BLaER1 (cell line): ENCODE results near the gene AFF1.

Experiments used
- H3K27ac ChIP-seq: shearing (Covaris generic); formaldehyde crosslinking; 2 replicates; pipeline ENCODE4 v1.8.1; 2022
- H3K27me3 ChIP-seq: shearing (Covaris generic); formaldehyde crosslinking; 2 replicates; pipeline ENCODE4 v1.8.1; 2022
- H3K36me3 ChIP-seq: shearing (Covaris generic); formaldehyde crosslinking; 2 replicates; pipeline ENCODE4 v1.8.1; 2022
- H3K4me1 ChIP-seq: shearing (Covaris generic); formaldehyde crosslinking; 2 replicates; pipeline ENCODE4 v1.8.1; 2022
- H3K4me2 ChIP-seq: shearing (Covaris generic); formaldehyde crosslinking; 2 replicates; pipeline ENCODE4 v1.8.1; 2022
- H3K4me3 ChIP-seq: shearing (Covaris generic); formaldehyde crosslinking; 2 replicates; pipeline ENCODE4 v1.8.1; 2022
- H3K9ac ChIP-seq: shearing (Covaris generic); formaldehyde crosslinking; 2 replicates; pipeline ENCODE4 v1.8.1; 2022
- H3K9me3 ChIP-seq: shearing (Covaris generic); formaldehyde crosslinking; 2 replicates; pipeline ENCODE4 v1.8.1; 2022
- H4K20me1 ChIP-seq: shearing (Covaris generic); formaldehyde crosslinking; 2 replicates; pipeline ENCODE4 v1.8.1; 2022
- Cebpa-rat ChIP-seq: shearing (Covaris generic); IDR thresholded peaks from 2 replicates; pipeline ENCODE4 v1.8.1; 2022

The AFF1 gene

GRCh38 chr4:87116231-87116630 is 181.4 kb downstream of the AFF1 start:
- Histone ChIP-seq H3K27me3 (no peaks in the 10 kb centered on the region), H3K36me3 (peaks cover 100% of the 10 kb centered on the region), H3K4me2 (no peak overlapping the region), H3K9me3 (no peaks in the 10 kb centered on the region), H3K4me1 (peaks cover 37% of the 10 kb centered on the region), H3K9ac (no peak overlapping the region), H4K20me1 (peaks cover 75% of the 10 kb centered on the region), H3K27ac (no peak overlapping the region), H3K4me3 (no peak overlapping the region)
- no peak for TF ChIP-seq Cebpa-rat

GRCh38 chr4:87117051-87117731 is 182.4 kb downstream of the AFF1 start:
- Histone ChIP-seq H3K27ac (no peak overlapping the region), H3K36me3 (peaks cover 100% of the 10 kb centered on the region), H4K20me1 (peaks cover 85% of the 10 kb centered on the region)

GRCh38 chr4:87117732-87118075 is 182.9 kb downstream of the AFF1 start:
- H3K9me3 ChIP-seq, result no peaks in the 10 kb centered on the region
- H3K36me3 ChIP-seq, result peaks cover 99% of the 10 kb centered on the region
- no peak overlapping the region for H3K4me2 ChIP-seq
- no peak for TF ChIP-seq Cebpa-rat
- no peak overlapping the region for H3K9ac ChIP-seq
- H3K4me3 ChIP-seq, result no peak overlapping the region
- H3K27ac ChIP-seq, result no peak overlapping the region
- peaks cover 90% of the 10 kb centered on the region for H4K20me1 ChIP-seq
- H3K27me3 ChIP-seq, result no peaks in the 10 kb centered on the region
- H3K4me1 ChIP-seq, result peaks cover 51% of the 10 kb centered on the region

More at GRCh38 chr4:87117051-87117731, 182.4 kb downstream of the AFF1 start:
- peaks cover 46% of the 10 kb centered on the region for H3K4me1 ChIP-seq
- H3K9ac ChIP-seq, result no peak overlapping the region
- no peak overlapping the region for H3K4me3 ChIP-seq
- no peak overlapping the region for H3K4me2 ChIP-seq
- no peaks in the 10 kb centered on the region for H3K9me3 ChIP-seq
- TF ChIP-seq Cebpa-rat, result no peak
- H3K27me3 ChIP-seq, result no peaks in the 10 kb centered on the region

GRCh38 chr4:87118421-87118820 is 183.6 kb downstream of the AFF1 start:
- no peaks in the 10 kb centered on the region for H3K9me3 ChIP-seq
- no peak overlapping the region for H3K9ac ChIP-seq
- H3K4me3 ChIP-seq, result no peak overlapping the region
- no peaks in the 10 kb centered on the region for H3K27me3 ChIP-seq
- no peak overlapping the region for H3K27ac ChIP-seq
- TF ChIP-seq Cebpa-rat, result no peak
- H4K20me1 ChIP-seq, result peaks cover 91% of the 10 kb centered on the region
- peaks cover 99% of the 10 kb centered on the region for H3K36me3 ChIP-seq
- peaks cover 59% of the 10 kb centered on the region for H3K4me1 ChIP-seq
- H3K4me2 ChIP-seq, result peak overlapping the region; percentile 21; the same call in 1 of the 2 replicates

- peak overlapping the region; percentile 21; the same call in 1 of the 2 replicates for H3K4me2 ChIP-seq
- peaks cover 93% of the 10 kb centered on the region for H4K20me1 ChIP-seq
- no peak overlapping the region for H3K4me3 ChIP-seq
- no peak for TF ChIP-seq Cebpa-rat
- H3K27ac ChIP-seq, result no peak overlapping the region
- no peaks in the 10 kb centered on the region for H3K27me3 ChIP-seq
- H3K9me3 ChIP-seq, result no peaks in the 10 kb centered on the region
- H3K36me3 ChIP-seq, result peaks cover 99% of the 10 kb centered on the region
- H3K4me1 ChIP-seq, result peaks cover 59% of the 10 kb centered on the region
- H3K9ac ChIP-seq, result no peak overlapping the region
Observed at GRCh38 chr4:87118826-87119225, 184.0 kb downstream of the AFF1 start.

- Histone ChIP-seq H3K36me3 (peaks cover 99% of the 10 kb centered on the region), H4K20me1 (peaks cover 97% of the 10 kb centered on the region), H3K27ac (no peak overlapping the region), H3K27me3 (no peaks in the 10 kb centered on the region), H3K9me3 (no peaks in the 10 kb centered on the region), H3K4me3 (no peak overlapping the region), H3K4me1 (peaks cover 59% of the 10 kb centered on the region), H3K9ac (no peak overlapping the region), H3K4me2 (no peak overlapping the region)
- TF ChIP-seq Cebpa-rat, result no peak
Observed at GRCh38 chr4:87120010-87120409, 185.2 kb downstream of the AFF1 start.

- H4K20me1 ChIP-seq, result peaks cover 91% of the 10 kb centered on the region
- no peak overlapping the region for H3K9ac ChIP-seq
- peak overlapping the region; percentile 33; the same call in 1 of the 2 replicates for H3K27ac ChIP-seq
- H3K36me3 ChIP-seq, result peaks cover 99% of the 10 kb centered on the region
- H3K4me2 ChIP-seq, result peak overlapping the region; percentile 53
- H3K9me3 ChIP-seq, result no peaks in the 10 kb centered on the region
- H3K4me3 ChIP-seq, result no peak overlapping the region
- TF ChIP-seq Cebpa-rat, result no peak
- peaks cover 59% of the 10 kb centered on the region for H3K4me1 ChIP-seq
- no peaks in the 10 kb centered on the region for H3K27me3 ChIP-seq
Observed at GRCh38 chr4:87120411-87121162, 185.8 kb downstream of the AFF1 start.

GRCh38 chr4:87121341-87122065 is 186.7 kb downstream of the AFF1 start:
- H4K20me1 ChIP-seq, result peaks cover 84% of the 10 kb centered on the region
- H3K4me3 ChIP-seq, result no peak overlapping the region
- peak overlapping the region; percentile 53 for H3K4me2 ChIP-seq
- peaks cover 59% of the 10 kb centered on the region for H3K4me1 ChIP-seq
- H3K9me3 ChIP-seq, result no peaks in the 10 kb centered on the region
- no peak overlapping the region for H3K9ac ChIP-seq
- TF ChIP-seq Cebpa-rat, result no peak
- H3K36me3 ChIP-seq, result peaks cover 99% of the 10 kb centered on the region
- no peaks in the 10 kb centered on the region for H3K27me3 ChIP-seq
- H3K27ac ChIP-seq, result peak overlapping the region; percentile 33; the same call in 1 of the 2 replicates

- Histone ChIP-seq H3K36me3 (peaks cover 99% of the 10 kb centered on the region), H3K27ac (no peak overlapping the region), H3K27me3 (no peaks in the 10 kb centered on the region), H3K9ac (no peak overlapping the region), H3K4me2 (peak overlapping the region; percentile 53), H3K4me3 (no peak overlapping the region), H3K4me1 (peaks cover 59% of the 10 kb centered on the region), H4K20me1 (peaks cover 77% of the 10 kb centered on the region), H3K9me3 (no peaks in the 10 kb centered on the region)
- no peak for TF ChIP-seq Cebpa-rat
Observed at GRCh38 chr4:87122252-87122651, 187.4 kb downstream of the AFF1 start.

- peaks cover 99% of the 10 kb centered on the region for H3K36me3 ChIP-seq
- H3K9me3 ChIP-seq, result no peaks in the 10 kb centered on the region
- H3K27ac ChIP-seq, result no peak overlapping the region
- peaks cover 39% of the 10 kb centered on the region for H4K20me1 ChIP-seq
- TF ChIP-seq Cebpa-rat, result no peak
- H3K4me1 ChIP-seq, result peaks cover 24% of the 10 kb centered on the region
- H3K27me3 ChIP-seq, result no peaks in the 10 kb centered on the region
- no peak overlapping the region for H3K4me2 ChIP-seq
- no peak overlapping the region for H3K9ac ChIP-seq
- H3K4me3 ChIP-seq, result no peak overlapping the region
Observed at GRCh38 chr4:87126056-87126455, 191.2 kb downstream of the AFF1 start.
